Trophoblast cell (in vitro differentiated cells and primary cell): Measurements from ENCODE around the gene CADM1.

Source experiments
- DNase-seq, 2 donors: peaks; one replicate each; pipeline ENCODE4 v3.0.0-alpha.2; 2016
- H2AFZ ChIP-seq: 2 replicates; pipeline ENCODE4 v1.6.1; 2013; ENCODE audit warnings: low read length, moderate library complexity, mild to moderate bottlenecking; ENCODE audit not compliant: insufficient read depth, poor library complexity
- H2AK5ac ChIP-seq: 2 replicates; pipeline ENCODE4 v1.6.1; 2013; ENCODE audit warnings: mild to moderate bottlenecking, low read length
- H2BK120ac ChIP-seq: 2 replicates; pipeline ENCODE4 v1.6.1; 2013; ENCODE audit warnings: low read length, mild to moderate bottlenecking, moderate library complexity; ENCODE audit not compliant: insufficient read depth, poor library complexity
- H2BK12ac ChIP-seq: 2 replicates; pipeline ENCODE4 v1.6.1; 2013; ENCODE audit warnings: mild to moderate bottlenecking, low read length, moderate library complexity
- H2BK5ac ChIP-seq: 2 replicates; pipeline ENCODE4 v1.6.1; 2013; ENCODE audit warnings: low read length, low read depth, moderate library complexity, mild to moderate bottlenecking; ENCODE audit not compliant: poor library complexity
- H3K14ac ChIP-seq: 2 replicates; pipeline ENCODE4 v1.6.1; 2013; ENCODE audit warnings: mild to moderate bottlenecking, low read length
- H3K18ac ChIP-seq: 2 replicates; pipeline ENCODE4 v1.6.1; 2013; ENCODE audit warnings: mild to moderate bottlenecking, low read length
- H3K23ac ChIP-seq: 2 replicates; pipeline ENCODE4 v1.6.1; 2013; ENCODE audit warnings: low read length
- H3K27ac ChIP-seq: 2 replicates; pipeline ENCODE4 v1.5.1; 2013; ENCODE audit warnings: low read depth, mild to moderate bottlenecking, inconsistent platforms, low read length, moderate library complexity
- H3K27me3 ChIP-seq: 2 replicates; pipeline ENCODE4 v1.6.1; 2013; ENCODE audit warnings: inconsistent platforms, mild to moderate bottlenecking, low read length, moderate library complexity; ENCODE audit not compliant: insufficient read depth
- H3K36me3 ChIP-seq, 2 experiments: 1 replicate in 1 of 2; 2 replicates in 1 of 2; pipeline ENCODE4 v1.6.1; 2013; ENCODE audit warnings: low read length in 2 of 2, mild to moderate bottlenecking in 2 of 2, moderate library complexity in 1 of 2; ENCODE audit not compliant: insufficient read depth in 2 of 2, control insufficient read depth in 1 of 2
- H3K4ac ChIP-seq: 2 replicates; pipeline ENCODE4 v1.6.1; 2013; ENCODE audit warnings: low read depth, mild to moderate bottlenecking, low read length, moderate library complexity
- H3K4me1 ChIP-seq, 2 experiments: 1 replicate in 1 of 2; 2 replicates in 1 of 2; pipeline ENCODE4 v1.6.1; 2013; ENCODE audit warnings: low read length in 2 of 2, mild to moderate bottlenecking in 2 of 2, moderate library complexity in 1 of 2; ENCODE audit not compliant: insufficient read depth in 2 of 2, control insufficient read depth in 1 of 2
- H3K4me2 ChIP-seq: 2 replicates; pipeline ENCODE4 v1.6.1; 2013; ENCODE audit warnings: inconsistent platforms, mild to moderate bottlenecking, low read length, moderate library complexity
- H3K4me3 ChIP-seq: 2 replicates; pipeline ENCODE4 v1.5.1; 2013; ENCODE audit warnings: mild to moderate bottlenecking, low read depth, low read length, inconsistent platforms
- H3K79me1 ChIP-seq: one replicate; pipeline ENCODE4 v1.6.1; 2013; ENCODE audit warnings: low read length
- H3K79me2 ChIP-seq: 2 replicates; pipeline ENCODE4 v1.6.1; 2013; ENCODE audit warnings: low read length, mild to moderate bottlenecking; ENCODE audit not compliant: control insufficient read depth, insufficient read depth, poor library complexity
- H3K9ac ChIP-seq: 2 replicates; pipeline ENCODE4 v1.6.1; 2013; ENCODE audit warnings: mild to moderate bottlenecking, low read length
- H3K9me3 ChIP-seq: 2 replicates; pipeline ENCODE4 v1.6.1; 2013; ENCODE audit warnings: low read depth, mild to moderate bottlenecking, control low read depth, inconsistent platforms, low read length; ENCODE audit not compliant: insufficient read depth
- H4K12ac ChIP-seq: 2 replicates; pipeline ENCODE4 v1.6.1; 2013; ENCODE audit warnings: low read depth, mild to moderate bottlenecking, low read length, moderate library complexity
- H4K8ac ChIP-seq: 2 replicates; pipeline ENCODE4 v1.6.1; 2013; ENCODE audit warnings: low read depth, mild to moderate bottlenecking, low read length, moderate library complexity
- H4K91ac ChIP-seq: one replicate; pipeline ENCODE4 v1.6.1; 2013; ENCODE audit warnings: low read depth, mild to moderate bottlenecking, low read length, moderate library complexity
- WGBS: extraction: QIAGEN DNeasy Blood & Tissue Kit; methylation state at CpG from one replicate; pipeline ENCODE4 v1.1.7; 2013; ENCODE audit warnings: missing lambda C conversion rate; ENCODE audit not compliant: insufficient read length, insufficient coverage; ENCODE audit errors: extremely low coverage; 5-methylcytosine and 5-hydroxymethylcytosine counted together

CADM1 gene

DNA sequence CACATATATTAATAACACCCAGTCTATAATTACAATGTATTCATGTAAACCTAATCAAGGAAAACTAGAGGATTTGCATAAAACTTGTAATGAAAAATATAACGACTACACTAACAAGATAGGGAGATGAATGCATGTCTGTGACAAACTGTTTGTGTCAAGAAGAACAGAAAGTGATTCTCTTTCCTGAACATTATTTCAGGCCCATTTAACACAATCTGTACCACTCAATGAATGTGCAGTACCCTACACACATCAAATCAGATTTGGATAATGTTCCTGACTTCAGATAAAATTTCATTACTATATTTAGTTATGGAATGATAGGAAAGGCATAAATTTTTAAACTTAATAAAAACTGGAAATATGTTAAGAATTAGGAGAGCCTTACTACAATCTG, 93.1 kb downstream of the CADM1 start:
- Histone ChIP-seq H2AFZ (no peak overlapping the region), H4K91ac (no peak overlapping the region), H3K79me2 (no peaks in the 10 kb centered on the region), H3K79me1 (peaks cover 2% of the 10 kb centered on the region), H3K27ac (no peak overlapping the region), H3K4me1 (peaks cover 5 to 6% of the 10 kb centered on the region in 2 experiments), H2BK120ac (no peak overlapping the region), H3K23ac (no peak overlapping the region), H3K36me3 (no peaks in the 10 kb centered on the region), H3K4ac (no peak overlapping the region), H4K12ac (no peak overlapping the region), H2AK5ac (no peak overlapping the region), H3K4me2 (no peak overlapping the region), H2BK5ac (no peak overlapping the region), H4K8ac (no peak overlapping the region), H3K14ac (no peak overlapping the region), H3K9me3 (no peaks in the 10 kb centered on the region), H3K9ac (no peak overlapping the region), H2BK12ac (no peak overlapping the region), H3K4me3 (no peak overlapping the region), H3K18ac (no peak overlapping the region), H3K27me3 (no peaks in the 10 kb centered on the region)
- no peak for DNase-seq
- no CpG with 5 or more reads among the region's 1 CpG for WGBS

DNA sequence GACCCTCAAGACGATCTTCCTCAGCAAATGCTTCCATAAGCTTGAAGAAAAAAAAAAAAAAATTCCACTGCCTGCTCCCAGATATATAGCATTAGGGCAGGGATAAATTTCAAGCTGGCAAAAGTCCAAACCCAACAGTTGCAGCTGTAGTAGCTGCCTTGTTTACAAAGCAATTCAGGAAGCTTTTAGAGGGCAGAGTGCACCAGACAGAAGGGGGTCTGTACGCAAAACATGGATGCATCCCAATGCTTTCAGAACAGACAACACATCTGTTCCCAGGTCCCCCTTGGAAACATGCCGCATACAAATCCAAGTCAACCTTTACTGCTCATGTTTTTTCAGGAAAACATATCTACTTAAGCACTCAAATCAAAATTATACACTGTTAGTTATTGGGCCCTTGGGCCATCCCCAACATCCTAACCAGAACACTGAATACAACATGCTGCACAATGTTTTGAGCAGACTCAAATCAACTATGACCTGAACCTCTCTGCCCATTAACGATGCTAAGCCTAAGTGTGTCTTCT, 94.5 kb downstream of the CADM1 start:
- no peak overlapping the region for H3K9ac ChIP-seq
- H3K4me3 ChIP-seq, result no peak overlapping the region

DNA sequence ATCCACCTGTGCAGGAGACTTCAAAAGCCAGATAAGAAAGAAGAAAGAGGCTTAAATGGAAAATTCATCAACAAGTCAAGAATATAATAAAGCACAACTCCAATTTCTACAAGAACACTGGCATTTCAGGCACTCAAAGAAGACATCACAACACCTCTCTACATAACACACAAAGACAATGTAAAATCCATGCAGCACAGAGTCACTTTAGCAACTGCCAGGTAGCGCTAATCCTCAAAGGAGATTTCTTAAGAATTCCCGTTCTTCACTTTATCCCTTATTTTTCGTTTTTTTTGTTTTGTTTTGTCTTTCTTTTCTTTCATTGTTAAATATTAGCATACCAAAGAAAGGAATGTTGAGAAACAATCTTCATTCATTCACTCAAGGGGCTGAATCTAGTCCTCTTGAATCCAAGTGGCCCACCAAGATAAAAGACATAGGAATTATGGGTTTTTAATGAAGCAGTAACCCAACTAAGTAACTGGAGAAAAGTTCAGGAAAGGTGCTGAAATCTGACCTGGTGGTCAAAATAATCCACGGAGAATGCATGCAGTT, 95.0 kb downstream of the CADM1 start:
- no peak overlapping the region for H3K4ac ChIP-seq
- no peak overlapping the region for H2AFZ ChIP-seq
- H3K4me3 ChIP-seq, result no peak overlapping the region
- H3K36me3 ChIP-seq, result no peaks in the 10 kb centered on the region
- H3K4me1 ChIP-seq, result peaks cover 5 to 6% of the 10 kb centered on the region in 2 experiments
- H3K9me3 ChIP-seq, result no peaks in the 10 kb centered on the region
- no CpG with 5 or more reads among the region's 4 CpGs for WGBS
- H3K9ac ChIP-seq, result no peak overlapping the region
- no peak overlapping the region for H3K23ac ChIP-seq
- no peak overlapping the region for H2BK5ac ChIP-seq
- H3K27me3 ChIP-seq, result no peaks in the 10 kb centered on the region
- H2AK5ac ChIP-seq, result no peak overlapping the region
- no peak overlapping the region for H3K4me2 ChIP-seq
- no peak overlapping the region for H4K91ac ChIP-seq
- H3K27ac ChIP-seq, result no peak overlapping the region
- no peak overlapping the region for H3K14ac ChIP-seq
- H3K79me1 ChIP-seq, result peaks cover 2% of the 10 kb centered on the region
- H3K79me2 ChIP-seq, result no peaks in the 10 kb centered on the region
- H3K18ac ChIP-seq, result no peak overlapping the region
- H4K8ac ChIP-seq, result no peak overlapping the region
- no peak for DNase-seq
- H2BK12ac ChIP-seq, result no peak overlapping the region
- no peak overlapping the region for H4K12ac ChIP-seq
- H2BK120ac ChIP-seq, result no peak overlapping the region

More for the DNA sequence above, 94.5 kb downstream of the CADM1 start:
- Histone ChIP-seq H2BK120ac (no peak overlapping the region), H3K27ac (no peak overlapping the region), H4K8ac (no peak overlapping the region), H2BK12ac (no peak overlapping the region), H3K9me3 (no peaks in the 10 kb centered on the region), H4K12ac (no peak overlapping the region), H3K4me2 (no peak overlapping the region), H3K4ac (no peak overlapping the region), H3K79me1 (peaks cover 2% of the 10 kb centered on the region), H3K14ac (no peak overlapping the region), H3K36me3 (no peaks in the 10 kb centered on the region), H3K18ac (no peak overlapping the region), H3K79me2 (no peaks in the 10 kb centered on the region), H2AK5ac (no peak overlapping the region), H3K27me3 (no peaks in the 10 kb centered on the region), H2BK5ac (no peak overlapping the region), H3K23ac (no peak overlapping the region), H2AFZ (no peak overlapping the region), H4K91ac (no peak overlapping the region), H3K4me1 (peaks cover 5 to 6% of the 10 kb centered on the region in 2 experiments)
- DNase-seq, result no peak
- WGBS, result no CpG with 5 or more reads among the region's 4 CpGs

DNA sequence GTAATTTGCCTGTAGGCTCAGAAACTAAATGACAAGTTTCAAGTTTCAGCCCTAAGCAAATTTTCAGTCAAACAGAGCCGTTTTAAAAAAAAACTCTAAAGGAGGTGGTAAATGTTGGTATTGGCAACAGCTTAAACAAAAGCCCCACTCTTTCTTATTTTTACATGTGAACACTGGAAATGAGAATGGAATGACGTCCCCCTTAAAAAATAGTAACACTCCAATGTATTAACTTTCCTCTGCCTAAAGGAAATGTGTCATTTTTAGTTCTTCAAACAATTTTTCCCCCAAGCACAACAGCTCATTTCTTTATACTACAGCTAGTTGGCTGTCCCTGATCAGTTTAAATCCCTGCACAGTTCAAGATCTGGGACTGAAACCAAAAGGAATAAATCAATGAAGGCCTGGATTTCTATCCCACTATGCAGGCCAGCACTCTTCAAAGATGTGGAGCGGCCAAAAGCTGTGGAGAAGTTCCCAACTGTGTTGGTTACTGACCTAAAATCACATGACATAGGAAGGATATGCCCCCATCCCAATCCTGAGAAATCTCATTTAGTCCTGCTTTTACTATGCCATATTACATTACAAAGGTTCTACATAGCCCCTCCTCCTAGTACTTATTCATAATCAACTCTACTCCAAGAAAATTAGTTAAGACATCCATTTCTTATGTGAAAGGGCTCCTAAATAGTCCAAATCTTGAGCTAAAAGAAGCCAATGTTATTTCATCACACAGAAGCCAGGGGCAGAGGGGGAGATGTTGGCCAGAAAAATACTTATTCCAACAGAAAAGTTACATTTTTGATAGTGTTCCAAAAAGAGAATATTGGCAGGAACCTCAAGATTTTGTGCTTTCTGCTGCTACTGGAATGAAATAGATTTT, 95.9 kb downstream of the CADM1 start:
- Histone ChIP-seq H3K14ac (no peak overlapping the region), H3K27ac (no peak overlapping the region), H3K79me2 (no peaks in the 10 kb centered on the region), H2BK120ac (no peak overlapping the region), H3K18ac (no peak overlapping the region), H2AFZ (no peak overlapping the region), H4K91ac (no peak overlapping the region), H2AK5ac (no peak overlapping the region), H2BK12ac (no peak overlapping the region), H3K4ac (no peak overlapping the region), H3K4me3 (no peak overlapping the region), H2BK5ac (no peak overlapping the region), H3K4me1 (peaks cover 5 to 6% of the 10 kb centered on the region in 2 experiments), H3K36me3 (no peaks in the 10 kb centered on the region), H3K9ac (no peak overlapping the region), H4K12ac (no peak overlapping the region), H3K27me3 (no peaks in the 10 kb centered on the region), H3K23ac (no peak overlapping the region), H4K8ac (no peak overlapping the region), H3K79me1 (peaks cover 2% of the 10 kb centered on the region), H3K9me3 (no peaks in the 10 kb centered on the region), H3K4me2 (no peak overlapping the region)
- WGBS, result no CpG with 5 or more reads among the region's 3 CpGs
- no peak for DNase-seq
